Measurements from ENCODE around the gene SLC6A12.

SLC6A12 gene

DNA sequence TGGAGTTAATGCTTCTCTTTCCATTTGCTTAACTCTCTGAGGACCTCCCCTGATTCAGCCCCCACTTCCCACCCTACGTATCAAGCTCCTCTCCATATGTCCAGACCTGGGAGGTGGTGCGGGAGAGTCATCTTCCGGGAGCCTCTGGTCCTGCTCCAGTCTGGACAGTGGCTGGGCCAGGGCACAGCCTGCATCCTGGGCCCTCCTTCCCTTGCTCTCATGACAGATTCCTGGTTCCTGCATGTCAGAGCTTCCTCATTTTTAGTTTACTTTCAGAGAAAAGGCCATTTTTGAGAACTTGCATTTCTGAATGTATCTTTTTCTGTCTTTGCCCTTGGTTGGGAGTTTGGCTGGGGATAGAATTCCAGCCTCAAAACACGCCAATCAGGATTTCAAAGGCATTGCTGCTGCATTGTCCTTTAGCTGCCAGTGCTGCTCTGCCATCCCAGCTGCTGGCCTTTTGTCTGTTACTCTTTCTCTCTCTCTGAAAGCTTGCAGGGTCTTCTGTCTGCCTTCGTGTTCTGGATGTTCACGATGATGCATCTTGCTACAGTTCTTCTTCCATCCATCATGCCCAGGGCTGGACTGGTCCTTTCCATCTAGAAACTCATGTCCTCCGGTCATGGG, 54.7 kb downstream of the SLC6A12 start (continued):
- TF ChIP-seq, protein P1, sequence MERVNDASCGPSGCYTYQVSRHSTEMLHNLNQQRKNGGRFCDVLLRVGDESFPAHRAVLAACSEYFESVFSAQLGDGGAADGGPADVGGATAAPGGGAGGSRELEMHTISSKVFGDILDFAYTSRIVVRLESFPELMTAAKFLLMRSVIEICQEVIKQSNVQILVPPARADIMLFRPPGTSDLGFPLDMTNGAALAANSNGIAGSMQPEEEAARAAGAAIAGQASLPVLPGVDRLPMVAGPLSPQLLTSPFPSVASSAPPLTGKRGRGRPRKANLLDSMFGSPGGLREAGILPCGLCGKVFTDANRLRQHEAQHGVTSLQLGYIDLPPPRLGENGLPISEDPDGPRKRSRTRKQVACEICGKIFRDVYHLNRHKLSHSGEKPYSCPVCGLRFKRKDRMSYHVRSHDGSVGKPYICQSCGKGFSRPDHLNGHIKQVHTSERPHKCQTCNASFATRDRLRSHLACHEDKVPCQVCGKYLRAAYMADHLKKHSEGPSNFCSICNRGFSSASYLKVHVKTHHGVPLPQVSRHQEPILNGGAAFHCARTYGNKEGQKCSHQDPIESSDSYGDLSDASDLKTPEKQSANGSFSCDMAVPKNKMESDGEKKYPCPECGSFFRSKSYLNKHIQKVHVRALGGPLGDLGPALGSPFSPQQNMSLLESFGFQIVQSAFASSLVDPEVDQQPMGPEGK (CRISPR knock-in tag; IDR thresholded peaks at IDR 0.05; ENCODE audit: borderline replicate concordance): no peak
- TF ChIP-seq SNAI2 (CRISPR knock-in tag; IDR thresholded peaks at IDR 0.05) (no peak), TCF4 (CRISPR knock-in tag; IDR thresholded peaks at IDR 0.05; ENCODE audit: borderline replicate concordance) (no peak)
- TF ChIP-seq, protein P2, sequence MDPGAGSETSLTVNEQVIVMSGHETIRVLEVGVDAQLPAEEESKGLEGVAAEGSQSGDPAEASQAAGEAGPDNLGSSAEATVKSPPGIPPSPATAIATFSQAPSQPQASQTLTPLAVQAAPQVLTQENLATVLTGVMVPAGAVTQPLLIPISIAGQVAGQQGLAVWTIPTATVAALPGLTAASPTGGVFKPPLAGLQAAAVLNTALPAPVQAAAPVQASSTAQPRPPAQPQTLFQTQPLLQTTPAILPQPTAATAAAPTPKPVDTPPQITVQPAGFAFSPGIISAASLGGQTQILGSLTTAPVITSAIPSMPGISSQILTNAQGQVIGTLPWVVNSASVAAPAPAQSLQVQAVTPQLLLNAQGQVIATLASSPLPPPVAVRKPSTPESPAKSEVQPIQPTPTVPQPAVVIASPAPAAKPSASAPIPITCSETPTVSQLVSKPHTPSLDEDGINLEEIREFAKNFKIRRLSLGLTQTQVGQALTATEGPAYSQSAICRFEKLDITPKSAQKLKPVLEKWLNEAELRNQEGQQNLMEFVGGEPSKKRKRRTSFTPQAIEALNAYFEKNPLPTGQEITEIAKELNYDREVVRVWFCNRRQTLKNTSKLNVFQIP (CRISPR knock-in tag; IDR thresholded peaks at IDR 0.05; ENCODE audit: borderline replicate concordance, low read depth): no peak

DNA sequence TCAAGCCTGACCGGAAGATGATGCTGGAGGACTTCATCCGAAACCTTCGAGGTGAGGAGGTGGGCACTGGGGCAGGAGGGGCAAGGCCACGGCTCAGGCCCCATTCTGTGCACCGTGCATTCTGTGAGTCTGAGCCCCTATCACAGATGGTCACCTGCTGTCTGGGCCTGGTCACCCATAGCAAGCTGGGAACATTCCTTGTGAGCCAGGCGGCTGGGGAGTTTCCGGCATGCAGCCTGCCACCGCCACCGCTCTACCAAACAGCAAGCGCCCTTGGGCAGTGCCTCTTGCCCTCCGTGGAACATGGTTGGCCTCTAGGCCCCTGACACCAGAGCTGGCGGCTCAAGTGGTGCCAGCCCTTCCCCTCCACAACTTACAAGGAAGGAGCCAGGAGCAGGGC, 56.3 kb downstream of the SLC6A12 start:
- no peak for TF ChIP-seq BACH2 (CRISPR knock-in tag; IDR thresholded peaks at IDR 0.05; ENCODE audit: borderline replicate concordance)
- TF ChIP-seq ARNTL (CRISPR knock-in tag; IDR thresholded peaks at IDR 0.05; ENCODE audit: borderline replicate concordance, low read depth): no peak
- TF ChIP-seq, protein P3, sequence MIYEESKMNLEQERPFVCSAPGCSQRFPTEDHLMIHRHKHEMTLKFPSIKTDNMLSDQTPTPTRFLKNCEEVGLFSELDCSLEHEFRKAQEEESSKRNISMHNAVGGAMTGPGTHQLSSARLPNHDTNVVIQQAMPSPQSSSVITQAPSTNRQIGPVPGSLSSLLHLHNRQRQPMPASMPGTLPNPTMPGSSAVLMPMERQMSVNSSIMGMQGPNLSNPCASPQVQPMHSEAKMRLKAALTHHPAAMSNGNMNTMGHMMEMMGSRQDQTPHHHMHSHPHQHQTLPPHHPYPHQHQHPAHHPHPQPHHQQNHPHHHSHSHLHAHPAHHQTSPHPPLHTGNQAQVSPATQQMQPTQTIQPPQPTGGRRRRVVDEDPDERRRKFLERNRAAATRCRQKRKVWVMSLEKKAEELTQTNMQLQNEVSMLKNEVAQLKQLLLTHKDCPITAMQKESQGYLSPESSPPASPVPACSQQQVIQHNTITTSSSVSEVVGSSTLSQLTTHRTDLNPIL (CRISPR knock-in tag; IDR thresholded peaks at IDR 0.05; ENCODE audit: low read depth): no peak
- TF ChIP-seq ZC3H10 (CRISPR knock-in tag; IDR thresholded peaks at IDR 0.05): no peak
- no peak for TF ChIP-seq ESRRG (CRISPR knock-in tag; IDR thresholded peaks at IDR 0.05)
- TF ChIP-seq, protein P1 (CRISPR knock-in tag; IDR thresholded peaks at IDR 0.05; ENCODE audit: borderline replicate concordance): no peak
- TF ChIP-seq ZNF565 (CRISPR knock-in tag; conservative IDR thresholded peaks at IDR 0.05; ENCODE audit: low read depth): no peak
- no peak for TF ChIP-seq OSR1 (CRISPR knock-in tag; IDR thresholded peaks at IDR 0.05)
- no peak for TF ChIP-seq GLIS3 (CRISPR knock-in tag; IDR thresholded peaks at IDR 0.05)
- no peak for TF ChIP-seq TCF4 (CRISPR knock-in tag; IDR thresholded peaks at IDR 0.05; ENCODE audit: borderline replicate concordance)
- no peak for TF ChIP-seq ZFP30 (CRISPR knock-in tag; IDR thresholded peaks at IDR 0.05)
- no peak for TF ChIP-seq PPARA (CRISPR knock-in tag; IDR thresholded peaks at IDR 0.05; ENCODE audit: borderline replicate concordance)
- TF ChIP-seq, protein P2 (CRISPR knock-in tag; IDR thresholded peaks at IDR 0.05; ENCODE audit: borderline replicate concordance, low read depth): no peak
- no peak for TF ChIP-seq CSDC2 (CRISPR knock-in tag; IDR thresholded peaks at IDR 0.05)
- TF ChIP-seq ZNF8 (CRISPR knock-in tag; IDR thresholded peaks at IDR 0.05): no peak
- TF ChIP-seq SNAI2 (CRISPR knock-in tag; IDR thresholded peaks at IDR 0.05): no peak
- TF ChIP-seq ISL1 (CRISPR knock-in tag; IDR thresholded peaks at IDR 0.05): no peak
- TF ChIP-seq ZNF70 (CRISPR knock-in tag; IDR thresholded peaks at IDR 0.05): no peak
- TF ChIP-seq, protein P4, sequence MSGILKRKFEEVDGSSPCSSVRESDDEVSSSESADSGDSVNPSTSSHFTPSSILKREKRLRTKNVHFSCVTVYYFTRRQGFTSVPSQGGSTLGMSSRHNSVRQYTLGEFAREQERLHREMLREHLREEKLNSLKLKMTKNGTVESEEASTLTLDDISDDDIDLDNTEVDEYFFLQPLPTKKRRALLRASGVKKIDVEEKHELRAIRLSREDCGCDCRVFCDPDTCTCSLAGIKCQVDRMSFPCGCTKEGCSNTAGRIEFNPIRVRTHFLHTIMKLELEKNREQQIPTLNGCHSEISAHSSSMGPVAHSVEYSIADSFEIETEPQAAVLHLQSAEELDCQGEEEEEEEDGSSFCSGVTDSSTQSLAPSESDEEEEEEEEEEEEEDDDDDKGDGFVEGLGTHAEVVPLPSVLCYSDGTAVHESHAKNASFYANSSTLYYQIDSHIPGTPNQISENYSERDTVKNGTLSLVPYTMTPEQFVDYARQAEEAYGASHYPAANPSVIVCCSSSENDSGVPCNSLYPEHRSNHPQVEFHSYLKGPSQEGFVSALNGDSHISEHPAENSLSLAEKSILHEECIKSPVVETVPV (CRISPR knock-in tag; IDR thresholded peaks at IDR 0.05): no peak
- ATAC-seq: no peak

DNA sequence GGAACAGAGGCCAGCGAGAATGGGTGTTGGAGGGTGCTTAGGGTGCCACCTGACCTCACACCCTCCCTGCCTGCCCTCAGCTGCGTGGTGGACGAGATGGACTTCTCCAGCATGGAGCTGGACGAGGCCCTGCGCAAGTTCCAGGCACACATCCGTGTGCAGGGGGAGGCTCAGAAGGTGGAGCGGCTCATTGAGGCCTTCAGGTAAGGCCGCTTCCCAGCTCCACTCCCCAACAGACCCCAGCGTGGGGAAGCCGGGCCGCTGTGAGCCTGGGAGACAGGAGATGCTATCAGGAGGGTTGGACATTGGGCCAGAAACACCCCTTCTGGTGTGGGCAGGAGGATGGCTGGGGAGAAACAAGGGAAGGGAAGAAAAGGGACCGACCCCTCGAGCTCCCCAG, 57.0 kb downstream of the SLC6A12 start:
- ATAC-seq: no peak
- TF ChIP-seq RARB (CRISPR knock-in tag; IDR thresholded peaks at IDR 0.05) (no peak), CSDC2 (CRISPR knock-in tag; IDR thresholded peaks at IDR 0.05) (no peak), ARNTL (CRISPR knock-in tag; IDR thresholded peaks at IDR 0.05; ENCODE audit: borderline replicate concordance, low read depth) (no peak), ZNF565 (CRISPR knock-in tag; conservative IDR thresholded peaks at IDR 0.05; ENCODE audit: low read depth) (no peak), ZNF70 (CRISPR knock-in tag; IDR thresholded peaks at IDR 0.05) (no peak), PPARA (CRISPR knock-in tag; IDR thresholded peaks at IDR 0.05; ENCODE audit: borderline replicate concordance) (no peak), ESRRG (CRISPR knock-in tag; IDR thresholded peaks at IDR 0.05) (no peak), OSR1 (CRISPR knock-in tag; IDR thresholded peaks at IDR 0.05) (no peak), ZFP30 (CRISPR knock-in tag; IDR thresholded peaks at IDR 0.05) (no peak)
- TF ChIP-seq, protein P3 (CRISPR knock-in tag; IDR thresholded peaks at IDR 0.05; ENCODE audit: low read depth): no peak
- TF ChIP-seq, protein P2 (CRISPR knock-in tag; IDR thresholded peaks at IDR 0.05; ENCODE audit: borderline replicate concordance, low read depth): no peak
- TF ChIP-seq, protein P4 (CRISPR knock-in tag; IDR thresholded peaks at IDR 0.05): no peak
